Measurements from ENCODE around the gene COL2A1.

Gene COL2A1

DNA sequence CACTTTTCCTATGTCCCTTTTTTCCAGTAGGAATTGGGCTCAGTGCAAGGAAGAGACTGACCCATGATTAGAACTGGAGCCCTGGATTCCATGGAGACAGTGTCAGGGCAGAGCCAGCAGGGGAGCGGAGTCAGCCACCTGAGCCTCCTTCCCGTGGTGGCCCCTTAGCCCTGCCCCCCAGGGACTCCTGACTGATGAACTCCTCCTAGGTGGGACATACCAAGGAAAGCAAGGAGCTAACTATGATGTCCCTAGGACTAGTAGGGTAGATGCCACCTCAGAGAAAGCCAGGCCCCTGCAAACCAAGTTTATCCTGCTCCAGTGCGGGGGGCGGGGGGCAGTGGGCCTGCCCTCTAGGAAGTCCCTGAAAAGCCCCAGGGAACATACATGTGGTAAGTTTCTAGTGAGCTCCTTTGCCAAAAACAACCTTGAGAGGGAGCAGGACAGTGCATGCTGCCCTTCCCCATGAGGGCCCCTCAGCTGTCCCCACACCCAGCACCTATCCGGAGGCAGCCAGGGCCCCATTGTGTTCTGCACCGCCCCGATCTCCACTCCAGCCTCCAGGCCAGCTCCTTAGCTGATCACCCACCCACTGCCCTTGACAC lies 6.2 kb upstream of the COL2A1 start:
- no peaks in the 10 kb centered on the region for H3K79me2 ChIP-seq (ENCODE audit: control insufficient read depth, insufficient read depth, low read length, unreplicated experiment)
- no peaks in the 10 kb centered on the region for H3K36me3 ChIP-seq (ENCODE audit: insufficient read depth, low read length)
- H2AFZ ChIP-seq (ENCODE audit: low read length, unreplicated experiment) = no peak overlapping the region
- no peak overlapping the region for H3K27ac ChIP-seq (ENCODE audit: low read depth, low read length)
- peaks cover 90% of the 10 kb centered on the region for H3K27me3 ChIP-seq (ENCODE audit: insufficient read depth, low read length)
- H3K4me3 ChIP-seq (ENCODE audit: low read depth, low read length) = no peak overlapping the region
- H3K4me1 ChIP-seq (ENCODE audit: control insufficient read depth, insufficient read depth, low read length, unreplicated experiment) = no peaks in the 10 kb centered on the region

DNA sequence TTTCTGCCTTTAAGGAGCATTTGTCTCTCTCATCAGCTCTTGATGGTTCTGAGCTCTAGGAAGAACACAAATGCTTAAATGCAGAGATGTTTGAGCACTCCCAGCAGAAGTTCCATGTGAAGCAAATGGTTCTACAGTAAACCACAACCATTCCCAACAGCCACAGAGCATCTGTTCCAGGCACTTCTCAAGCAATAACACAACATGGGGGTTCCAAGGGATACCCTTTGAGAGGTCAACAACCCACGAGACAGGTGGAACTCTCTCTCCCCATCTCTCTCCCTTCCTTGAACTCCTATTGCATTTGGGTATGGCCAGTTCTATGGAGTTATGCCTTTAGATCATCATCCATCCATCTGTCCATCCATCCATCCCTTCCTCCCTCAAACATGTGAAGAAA lies 5.2 kb upstream of the COL2A1 start:
- H3K36me3 ChIP-seq (ENCODE audit: insufficient read depth, low read length) = no peaks in the 10 kb centered on the region
- H3K27ac ChIP-seq (ENCODE audit: low read depth, low read length) = no peak overlapping the region
- no peaks in the 10 kb centered on the region for H3K79me2 ChIP-seq (ENCODE audit: control insufficient read depth, insufficient read depth, low read length, unreplicated experiment)
- no peak overlapping the region for H3K4me3 ChIP-seq (ENCODE audit: low read depth, low read length)
- H2AFZ ChIP-seq (ENCODE audit: low read length, unreplicated experiment) = no peak overlapping the region
- H3K27me3 ChIP-seq (ENCODE audit: insufficient read depth, low read length) = peaks cover 90% of the 10 kb centered on the region
- no peaks in the 10 kb centered on the region for H3K4me1 ChIP-seq (ENCODE audit: control insufficient read depth, insufficient read depth, low read length, unreplicated experiment)

DNA sequence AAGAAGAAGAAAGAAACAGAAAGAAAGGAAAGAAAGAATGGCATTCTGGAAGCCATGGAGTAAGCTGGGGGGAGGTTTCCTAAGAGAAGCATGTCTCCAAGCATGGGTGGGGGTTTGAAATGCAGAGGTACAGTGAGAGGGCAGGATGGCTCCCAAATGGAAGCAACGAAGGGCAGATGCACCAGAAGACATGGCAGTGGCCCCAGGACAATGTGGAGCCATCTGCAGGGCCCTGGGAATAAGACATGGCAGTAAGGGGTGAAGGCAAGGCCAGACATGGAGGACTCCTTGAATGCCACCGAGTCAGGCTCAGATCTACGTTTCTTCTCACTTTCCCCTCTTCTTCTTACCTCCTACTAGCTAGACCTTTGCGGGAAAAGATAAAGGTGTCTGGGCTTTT lies 4.7 kb upstream of the COL2A1 start:
- no peaks in the 10 kb centered on the region for H3K4me1 ChIP-seq (ENCODE audit: control insufficient read depth, insufficient read depth, low read length, unreplicated experiment)
- no peak overlapping the region for H3K27ac ChIP-seq (ENCODE audit: low read depth, low read length)
- no peaks in the 10 kb centered on the region for H3K79me2 ChIP-seq (ENCODE audit: control insufficient read depth, insufficient read depth, low read length, unreplicated experiment)
- H2AFZ ChIP-seq (ENCODE audit: low read length, unreplicated experiment) = no peak overlapping the region
- H3K4me3 ChIP-seq (ENCODE audit: low read depth, low read length) = no peak overlapping the region
- H3K27me3 ChIP-seq (ENCODE audit: insufficient read depth, low read length) = peaks cover 90% of the 10 kb centered on the region
- no peaks in the 10 kb centered on the region for H3K36me3 ChIP-seq (ENCODE audit: insufficient read depth, low read length)

DNA sequence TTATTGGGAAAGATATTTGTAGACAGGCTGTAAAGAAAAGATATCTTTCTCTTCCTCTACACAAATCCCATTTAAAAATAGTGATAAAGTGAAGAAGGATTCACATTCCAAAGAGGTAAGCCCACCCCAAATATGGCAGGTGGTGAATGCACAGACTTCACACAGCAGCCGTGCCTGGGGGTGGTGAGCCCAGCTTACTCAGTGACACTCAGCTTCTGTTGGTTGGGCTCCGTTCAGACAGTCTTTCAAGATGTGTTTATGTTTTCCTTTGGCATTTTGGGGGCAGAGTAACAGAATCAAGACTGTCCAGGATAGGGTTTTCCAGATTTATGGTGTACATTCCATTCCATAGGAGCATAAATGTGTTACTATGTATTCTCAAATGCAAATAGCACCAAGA lies 4.1 kb upstream of the COL2A1 start:
- H3K36me3 ChIP-seq (ENCODE audit: insufficient read depth, low read length) = no peaks in the 10 kb centered on the region
- no peaks in the 10 kb centered on the region for H3K79me2 ChIP-seq (ENCODE audit: control insufficient read depth, insufficient read depth, low read length, unreplicated experiment)
- no peak overlapping the region for H3K27ac ChIP-seq (ENCODE audit: low read depth, low read length)
- no peak overlapping the region for H3K4me3 ChIP-seq (ENCODE audit: low read depth, low read length)
- no peak overlapping the region for H2AFZ ChIP-seq (ENCODE audit: low read length, unreplicated experiment)
- H3K27me3 ChIP-seq (ENCODE audit: insufficient read depth, low read length) = peaks cover 90% of the 10 kb centered on the region
- no peaks in the 10 kb centered on the region for H3K4me1 ChIP-seq (ENCODE audit: control insufficient read depth, insufficient read depth, low read length, unreplicated experiment)

DNA sequence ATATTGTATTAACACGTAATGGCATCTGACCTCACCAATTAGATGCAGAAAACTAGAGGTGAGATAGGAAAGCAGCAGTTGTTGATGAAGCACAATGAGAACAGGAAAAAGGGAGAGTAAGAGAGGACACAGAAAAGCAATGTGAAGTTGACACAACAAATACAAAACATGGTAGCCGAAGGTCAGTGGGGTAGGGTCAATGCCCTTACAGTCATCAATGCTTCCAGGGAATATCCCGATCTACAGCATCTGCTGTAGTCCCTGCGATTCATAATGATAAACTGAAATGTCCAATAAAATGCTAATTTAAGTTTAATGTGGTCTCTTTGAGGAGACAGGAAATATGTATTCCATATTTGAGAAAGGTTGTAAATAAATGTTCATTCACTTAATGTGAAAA lies 2.9 kb upstream of the COL2A1 start:
- H3K79me2 ChIP-seq (ENCODE audit: control insufficient read depth, insufficient read depth, low read length, unreplicated experiment) = no peaks in the 10 kb centered on the region
- H3K27ac ChIP-seq (ENCODE audit: low read depth, low read length) = no peak overlapping the region
- H2AFZ ChIP-seq (ENCODE audit: low read length, unreplicated experiment) = no peak overlapping the region
- peaks cover 7% of the 10 kb centered on the region for H3K4me1 ChIP-seq (ENCODE audit: control insufficient read depth, insufficient read depth, low read length, unreplicated experiment)
- peaks cover 92% of the 10 kb centered on the region for H3K27me3 ChIP-seq (ENCODE audit: insufficient read depth, low read length)
- H3K36me3 ChIP-seq (ENCODE audit: insufficient read depth, low read length) = no peaks in the 10 kb centered on the region
- no peak overlapping the region for H3K4me3 ChIP-seq (ENCODE audit: low read depth, low read length)

DNA sequence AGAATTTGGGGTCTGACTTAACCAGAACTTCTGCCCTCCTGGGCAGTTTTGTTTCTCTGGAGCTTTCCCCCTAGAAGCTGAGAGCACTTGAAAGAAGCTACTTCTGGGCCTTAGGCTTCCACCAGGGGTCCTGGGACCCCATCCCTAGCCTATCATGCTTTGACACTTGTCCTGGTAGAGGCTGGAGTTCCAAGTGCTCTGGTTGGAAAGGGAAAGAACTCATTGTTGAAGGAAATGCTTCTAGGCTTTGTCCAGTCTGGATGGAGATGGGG lies 1.4 kb upstream of the COL2A1 start:
- Histone ChIP-seq H3K36me3 (ENCODE audit: insufficient read depth, low read length) (no peaks in the 10 kb centered on the region), H2AFZ (ENCODE audit: low read length, unreplicated experiment) (no peak overlapping the region), H3K4me3 (ENCODE audit: low read depth, low read length) (no peak overlapping the region), H3K27ac (ENCODE audit: low read depth, low read length) (no peak overlapping the region), H3K79me2 (ENCODE audit: control insufficient read depth, insufficient read depth, low read length, unreplicated experiment) (no peaks in the 10 kb centered on the region), H3K4me1 (ENCODE audit: control insufficient read depth, insufficient read depth, low read length, unreplicated experiment) (peaks cover 13% of the 10 kb centered on the region), H3K27me3 (ENCODE audit: insufficient read depth, low read length) (peaks cover 96% of the 10 kb centered on the region)

DNA sequence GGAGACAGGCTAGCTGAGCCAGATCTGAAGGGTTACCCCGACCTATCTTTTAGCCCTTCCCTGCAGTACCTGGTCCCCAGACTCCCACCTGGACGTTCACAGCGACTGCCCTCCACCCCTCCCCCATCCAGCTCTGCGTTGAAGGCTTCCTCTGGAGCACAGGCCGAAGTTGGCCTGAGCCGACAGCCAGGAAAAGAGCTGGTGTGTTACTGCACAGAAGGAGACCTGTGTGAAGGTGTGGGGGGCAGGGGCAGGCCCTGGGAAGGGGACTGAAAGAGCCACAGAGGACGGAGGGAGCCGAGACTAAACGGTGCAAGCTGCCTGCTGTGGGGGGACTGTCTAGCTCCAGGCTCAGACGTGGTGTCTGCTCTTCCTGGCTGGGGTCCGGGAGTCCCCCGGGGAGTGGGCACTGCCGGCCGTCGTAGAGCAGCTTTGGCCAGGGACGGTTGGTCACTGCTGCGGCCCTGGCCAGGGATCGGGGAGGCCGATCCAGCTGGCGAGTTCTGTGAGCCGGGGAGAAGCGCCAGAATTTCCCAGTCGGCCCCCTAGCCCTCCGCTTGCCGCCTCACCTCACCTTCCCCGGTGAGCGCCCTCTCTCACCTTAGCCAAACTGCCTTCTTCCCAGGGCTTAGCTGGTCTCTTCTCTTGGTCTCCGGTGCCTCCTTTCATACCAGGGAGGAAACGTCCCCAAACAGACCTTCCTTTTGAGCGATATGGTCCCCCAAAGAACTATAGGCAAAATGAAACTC lies 899 bp upstream of the COL2A1 start:
- peaks cover 98% of the 10 kb centered on the region for H3K27me3 ChIP-seq (ENCODE audit: insufficient read depth, low read length)
- H3K79me2 ChIP-seq (ENCODE audit: control insufficient read depth, insufficient read depth, low read length, unreplicated experiment) = no peaks in the 10 kb centered on the region
- no peak overlapping the region for H3K4me3 ChIP-seq (ENCODE audit: low read depth, low read length)
- H3K27ac ChIP-seq (ENCODE audit: low read depth, low read length) = no peak overlapping the region
- no peaks in the 10 kb centered on the region for H3K36me3 ChIP-seq (ENCODE audit: insufficient read depth, low read length)
- peaks cover 13% of the 10 kb centered on the region for H3K4me1 ChIP-seq (ENCODE audit: control insufficient read depth, insufficient read depth, low read length, unreplicated experiment)
- no peak overlapping the region for H2AFZ ChIP-seq (ENCODE audit: low read length, unreplicated experiment)

DNA sequence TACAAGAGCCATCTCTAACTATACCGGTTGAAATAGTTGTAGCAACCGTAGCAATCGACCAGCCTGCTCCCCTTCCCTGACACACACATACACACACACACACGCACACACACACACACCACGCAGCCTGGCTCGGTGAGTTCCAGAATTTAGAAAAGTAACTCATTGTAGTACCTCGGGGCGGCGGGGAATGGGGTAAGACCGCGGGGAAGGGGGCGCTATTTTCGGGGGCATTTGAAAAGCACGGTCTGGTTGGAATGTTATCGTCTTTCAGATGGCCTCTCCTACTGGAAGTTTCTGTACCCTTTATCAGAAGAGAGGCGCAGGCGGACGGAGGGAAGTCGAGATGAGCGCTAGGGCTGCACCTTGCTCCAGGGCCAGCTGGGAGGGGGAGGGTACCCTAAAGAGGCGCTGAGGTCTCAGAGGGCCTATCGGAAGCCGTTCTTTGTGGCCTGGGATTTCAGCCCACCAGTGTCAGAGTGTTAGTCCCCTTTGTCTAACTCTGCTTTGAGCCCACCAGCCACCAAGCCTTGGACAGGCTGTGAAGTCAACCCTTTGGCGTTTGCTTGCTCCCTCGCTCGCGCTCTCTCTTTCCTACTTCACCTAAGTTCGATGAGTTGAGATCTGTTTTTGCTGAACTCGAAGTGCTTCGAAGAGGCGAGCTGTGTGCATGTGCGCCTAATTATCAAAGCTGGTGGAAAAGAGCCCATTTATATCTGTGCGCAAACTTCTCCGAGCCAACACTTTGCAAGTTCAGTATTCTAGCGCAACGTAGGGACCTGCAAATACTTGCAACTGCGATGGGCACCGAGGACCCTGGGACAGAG lies 837 bp downstream of the COL2A1 start:
- Histone ChIP-seq H3K4me3 (ENCODE audit: low read depth, low read length) (peak overlapping the region; percentile 41), H3K36me3 (ENCODE audit: insufficient read depth, low read length) (no peaks in the 10 kb centered on the region), H3K79me2 (ENCODE audit: control insufficient read depth, insufficient read depth, low read length, unreplicated experiment) (no peaks in the 10 kb centered on the region), H3K4me1 (ENCODE audit: control insufficient read depth, insufficient read depth, low read length, unreplicated experiment) (peaks cover 13% of the 10 kb centered on the region), H3K27me3 (ENCODE audit: insufficient read depth, low read length) (peaks cover 98% of the 10 kb centered on the region), H3K27ac (ENCODE audit: low read depth, low read length) (no peak overlapping the region), H2AFZ (ENCODE audit: low read length, unreplicated experiment) (no peak overlapping the region)

DNA sequence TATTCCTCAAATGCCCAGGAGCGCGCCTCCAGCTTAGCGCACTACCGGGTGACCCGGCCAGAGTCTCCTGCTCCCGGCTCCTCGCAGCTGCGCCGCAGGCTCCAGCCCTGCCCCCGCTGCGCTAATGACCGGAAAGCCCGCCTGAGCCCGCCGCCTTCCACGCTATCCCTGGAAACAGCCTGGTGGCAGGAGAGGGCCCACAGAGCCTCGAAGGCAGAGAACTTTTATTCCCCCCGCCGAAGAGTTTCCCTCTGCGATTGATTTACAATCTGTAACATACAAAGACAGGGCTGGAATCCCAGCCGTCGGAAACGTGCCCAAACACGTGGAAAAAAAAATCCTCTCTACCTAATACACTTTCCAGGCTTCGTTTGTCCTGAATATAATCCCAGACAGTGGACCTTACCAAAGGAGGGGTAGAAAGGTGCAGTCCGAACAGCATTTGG lies 1.5 kb downstream of the COL2A1 start:
- H2AFZ ChIP-seq (ENCODE audit: low read length, unreplicated experiment) = no peak overlapping the region
- peaks cover 13% of the 10 kb centered on the region for H3K4me1 ChIP-seq (ENCODE audit: control insufficient read depth, insufficient read depth, low read length, unreplicated experiment)
- H3K4me3 ChIP-seq (ENCODE audit: low read depth, low read length) = peak overlapping the region; percentile 72
- no peaks in the 10 kb centered on the region for H3K36me3 ChIP-seq (ENCODE audit: insufficient read depth, low read length)
- H3K27me3 ChIP-seq (ENCODE audit: insufficient read depth, low read length) = peaks cover 99% of the 10 kb centered on the region
- no peaks in the 10 kb centered on the region for H3K79me2 ChIP-seq (ENCODE audit: control insufficient read depth, insufficient read depth, low read length, unreplicated experiment)
- no peak overlapping the region for H3K27ac ChIP-seq (ENCODE audit: low read depth, low read length)

DNA sequence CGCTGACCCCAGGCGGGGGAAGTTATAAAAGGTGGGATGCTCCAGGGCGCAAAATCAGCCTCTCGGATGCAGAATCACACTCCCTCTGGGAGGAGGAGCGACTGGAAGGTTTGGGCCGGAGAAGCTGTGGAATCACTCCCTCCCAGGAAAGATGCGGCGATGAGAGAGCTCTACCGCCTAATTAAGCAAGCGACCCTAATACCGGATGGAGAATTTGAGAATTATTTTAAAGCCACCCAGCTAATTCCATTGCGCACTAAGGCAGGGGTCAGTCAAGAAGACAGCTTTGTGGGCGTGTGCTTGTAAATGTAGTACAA lies 1.9 kb downstream of the COL2A1 start:
- Histone ChIP-seq H3K4me3 (ENCODE audit: low read depth, low read length) (peak overlapping the region; percentile 72), H3K27me3 (ENCODE audit: insufficient read depth, low read length) (peaks cover 100% of the 10 kb centered on the region), H3K36me3 (ENCODE audit: insufficient read depth, low read length) (no peaks in the 10 kb centered on the region), H3K79me2 (ENCODE audit: control insufficient read depth, insufficient read depth, low read length, unreplicated experiment) (no peaks in the 10 kb centered on the region), H3K27ac (ENCODE audit: low read depth, low read length) (no peak overlapping the region), H3K4me1 (ENCODE audit: control insufficient read depth, insufficient read depth, low read length, unreplicated experiment) (peaks cover 13% of the 10 kb centered on the region), H2AFZ (ENCODE audit: low read length, unreplicated experiment) (peak overlapping the region; percentile 58)

Data from ACC112 (cell line).